CD4-positive, alpha-beta memory T cell (primary cell): ENCODE measurements around the gene NSD1. TPM values are rescaled to one million over a fixed set of nuclear protein-coding genes. Genes with fewer than 3 reads are reported as not detected.
"Not testable (repeated sequence)": the region's sequence is repeated elsewhere in the genome, so short reads cannot be mapped to it uniquely, and the experiment has no call there.

Source experiments
- CTCF ChIA-PET: fragments of 350-600 bp; sonication (Branson Sonifier 250); formaldehyde crosslinking; loops from one replicate; lab custom pipeline; 2021; ENCODE audit warnings: inconsistent platforms; ENCODE audit not compliant: partially characterized antibody; lab: Charles Lee
- POLR2A ChIA-PET: fragments of 350-600 bp; sonication (Branson Sonifier 250); formaldehyde crosslinking; loops from one replicate; lab custom pipeline; 2021; ENCODE audit not compliant: partially characterized antibody; lab: Charles Lee
- DNase-seq, 5 donors: peaks; one replicate each; pipeline versions ENCODE4 v3.0.0 to v3.0.0-alpha.2; 2020 to 2022; ENCODE audit warnings: mixed read lengths in 1 of 5
- H3K27ac ChIP-seq: one replicate; pipeline ENCODE4 v1.7.0; 2013; ENCODE audit warnings: low read depth, low read length
- H3K27me3 ChIP-seq: 2 replicates; pipeline ENCODE4 v1.7.0; 2013; ENCODE audit warnings: mild to moderate bottlenecking, low read length, moderate library complexity; ENCODE audit not compliant: insufficient read depth
- H3K36me3 ChIP-seq: 2 replicates; pipeline ENCODE4 v1.7.0; 2013; ENCODE audit warnings: mild to moderate bottlenecking, low read length, moderate library complexity; ENCODE audit not compliant: insufficient read depth
- H3K4me1 ChIP-seq: 2 replicates; pipeline ENCODE4 v1.7.0; 2013; ENCODE audit warnings: mild to moderate bottlenecking, low read length, moderate library complexity; ENCODE audit not compliant: insufficient read depth
- H3K4me3 ChIP-seq, 2 donors: one replicate each; pipeline ENCODE4 v1.7.0; 2013; ENCODE audit warnings: low read length in 2 of 2, mild to moderate bottlenecking in 1 of 2
- H3K9me3 ChIP-seq, 2 donors: one replicate each; pipeline ENCODE4 v1.7.0; 2013; ENCODE audit warnings: low read length in 2 of 2, control low read depth in 1 of 2; ENCODE audit not compliant: control insufficient read depth in 1 of 2
- H3K27ac Mint-ChIP-seq, 7 donors: one replicate each; pipeline ENCODE4 v1.8.0; 2020 to 2021; ENCODE audit warnings: mixed read lengths in 7 of 7, mild to moderate bottlenecking in 6 of 7, inconsistent platforms in 3 of 7, moderate library complexity in 3 of 7
- H3K27me3 Mint-ChIP-seq, 2 donors: one replicate each; pipeline ENCODE4 v1.8.0; 2020 to 2021; ENCODE audit warnings: mixed read lengths in 2 of 2
- H3K36me3 Mint-ChIP-seq, 2 donors: one replicate each; pipeline ENCODE4 v1.8.0; 2020 to 2021; ENCODE audit warnings: mixed read lengths in 2 of 2, inconsistent platforms in 1 of 2, mild to moderate bottlenecking in 1 of 2
- H3K4me1 Mint-ChIP-seq, 4 donors: one replicate each; pipeline ENCODE4 v1.8.0; 2020 to 2021; ENCODE audit warnings: mixed read lengths in 4 of 4, mild to moderate bottlenecking in 1 of 4
- H3K4me3 Mint-ChIP-seq, 8 donors: one replicate each; pipeline ENCODE4 v1.8.0; 2020 to 2021; ENCODE audit warnings: mixed read lengths in 8 of 8, mild to moderate bottlenecking in 7 of 8, moderate library complexity in 6 of 8, inconsistent platforms in 3 of 8
- H3K9me3 Mint-ChIP-seq, 8 donors: one replicate each; pipeline ENCODE4 v1.8.0; 2020 to 2021; ENCODE audit warnings: mixed read lengths in 8 of 8, mild to moderate bottlenecking in 5 of 8, inconsistent platforms in 3 of 8, moderate library complexity in 1 of 8
- intact Hi-C: fragments of 100-400 bp; cut with micrococcal nuclease; formaldehyde crosslinking; loops from one replicate; pipeline ENCODE4 v1.15.1; 2023
- polyA plus RNA-seq, 2 donors: library from polyadenylated mRNA; unstranded; fragments of 300-500 nt; fragmentation: Illumina TruSeq; gene quantifications; one replicate each; pipeline ENCODE4 v1.2.3, GENCODE V29; 2021
- total RNA-seq, 2 experiments: library from RNA; stranded (reverse); gene quantifications; one replicate each; pipeline ENCODE4 v1.2.3, GENCODE V29; 2021

NSD1 gene
- total and polyA plus RNA-seq, 4 experiments from 2014 or later = 14.3 to 122 (median 90.0) TPM

- H3K4me1 Mint-ChIP-seq = peaks cover 39 to 65% (median 51%) of the 10 kb centered on the region in 4 donors
- Histone ChIP-seq H3K27me3 (no peaks in the 10 kb centered on the region), H3K4me1 (peaks cover 67% of the 10 kb centered on the region), H3K27ac (no peak overlapping the region), H3K4me3 (no peak overlapping the region), H3K9me3 (no peaks in the 10 kb centered on the region), H3K36me3 (peaks cover 9% of the 10 kb centered on the region)
- H3K9me3 Mint-ChIP-seq = no peaks in the 10 kb centered on the region
- peak overlapping the region in 5 of 7 donors; percentile 2 to 53 (median 20) for H3K27ac Mint-ChIP-seq
- H3K36me3 Mint-ChIP-seq = peaks cover 35 to 65% of the 10 kb centered on the region in 2 donors
- intact Hi-C loops = no loop called here
- no peaks in the 10 kb centered on the region for H3K27me3 Mint-ChIP-seq
- no peak for DNase-seq
- peak overlapping the region in 4 of 8 donors; percentile 2 to 39 (median 35) for H3K4me3 Mint-ChIP-seq
- CTCF ChIA-PET = interaction anchor here (0.6 to 1.9 kb wide), 5 partner anchors 26 to 181 kb away, joined by 3 to 6 read pairs (median 4); no protein-coding TSS in a partner anchor
- POLR2A ChIA-PET = no interaction called here
Observed at GRCh38 chr5:177140312-177140711, 6.7 kb downstream of the NSD1 start.

DNA sequence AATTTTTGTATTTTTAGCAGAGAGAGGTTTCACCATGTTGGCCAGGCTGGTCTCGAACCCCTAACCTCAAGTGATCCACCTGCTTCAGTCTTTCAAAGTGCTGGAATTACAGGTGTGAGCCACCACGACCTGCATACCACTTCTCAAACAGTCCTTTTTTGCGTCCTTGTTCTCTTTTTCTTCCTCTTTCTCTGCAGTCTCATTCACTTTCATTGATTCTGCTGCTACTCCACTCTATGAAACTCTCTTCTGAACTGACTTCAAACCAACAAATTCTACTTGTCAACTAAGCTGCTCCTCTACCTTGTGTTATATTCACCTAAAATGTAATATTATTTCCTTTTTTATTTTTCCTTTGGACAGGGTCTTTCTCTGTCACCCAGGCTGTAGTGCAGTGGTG, 7.9 kb downstream of the NSD1 start:
- H3K27ac ChIP-seq = no peak overlapping the region
- Mint-ChIP-seq H3K27me3 (no peaks in the 10 kb centered on the region), H3K27ac (peak overlapping the region in 5 of 7 donors; percentile 29 to 80 (median 48)), H3K4me1 (peaks cover 33 to 55% (median 41%) of the 10 kb centered on the region in 4 donors), H3K36me3 (peaks cover 31 to 55% of the 10 kb centered on the region in 2 donors), H3K9me3 (no peaks in the 10 kb centered on the region), H3K4me3 (peak overlapping the region in 4 of 8 donors; percentile 21 to 69 (median 34))
- H3K4me3 ChIP-seq = no peak overlapping the region
- ChIA-PET POLR2A (no interaction called here), CTCF (interaction anchor here (1.1 to 1.9 kb wide), 3 partner anchors 31 to 70 kb away, joined by 3 to 6 read pairs (median 5); no protein-coding TSS in a partner anchor)
- peaks cover 9% of the 10 kb centered on the region for H3K36me3 ChIP-seq
- no peaks in the 10 kb centered on the region for H3K9me3 ChIP-seq
- intact Hi-C loops = no loop called here
- H3K4me1 ChIP-seq = peaks cover 55% of the 10 kb centered on the region
- no peak for DNase-seq
- H3K27me3 ChIP-seq = no peaks in the 10 kb centered on the region

DNA sequence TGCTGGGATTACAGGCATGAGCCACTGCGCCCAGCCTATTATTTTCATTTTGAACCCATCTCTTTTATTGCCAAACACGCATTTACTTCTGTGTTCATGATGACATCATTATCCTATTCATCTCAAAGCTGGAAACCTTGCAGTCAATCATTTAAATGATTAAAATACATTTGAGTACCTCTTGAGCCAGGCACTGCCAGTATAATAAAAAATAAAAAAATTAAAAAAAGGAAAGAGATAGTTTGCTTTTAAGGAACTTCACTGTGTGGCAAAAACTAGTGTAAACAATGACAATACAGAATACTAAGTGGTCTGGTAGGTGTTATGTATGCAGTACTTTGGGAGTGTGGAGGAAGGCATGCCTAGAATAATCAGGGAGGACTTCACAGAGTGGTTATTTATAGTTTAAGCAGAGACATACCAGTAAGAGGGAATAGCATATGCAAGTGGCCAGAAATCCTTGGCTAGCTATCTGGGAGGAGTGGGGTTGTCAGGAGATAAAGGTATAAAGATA, 8.6 kb downstream of the NSD1 start:
- H3K27ac ChIP-seq = no peak overlapping the region
- Mint-ChIP-seq H3K4me3 (no peak overlapping the region), H3K27me3 (no peaks in the 10 kb centered on the region), H3K27ac (peak overlapping the region in 4 of 7 donors; percentile 25 to 74 (median 43)), H3K4me1 (peaks cover 30 to 48% (median 36%) of the 10 kb centered on the region in 4 donors), H3K9me3 (no peaks in the 10 kb centered on the region), H3K36me3 (peaks cover 28 to 53% of the 10 kb centered on the region in 2 donors)
- H3K36me3 ChIP-seq = peaks cover 8% of the 10 kb centered on the region
- no peak for DNase-seq
- no peak overlapping the region for H3K4me3 ChIP-seq
- H3K27me3 ChIP-seq = no peaks in the 10 kb centered on the region
- POLR2A ChIA-PET = no interaction called here
- no peaks in the 10 kb centered on the region for H3K9me3 ChIP-seq
- H3K4me1 ChIP-seq = peaks cover 49% of the 10 kb centered on the region
- intact Hi-C loops = no loop called here
- CTCF ChIA-PET = no interaction called here

- Histone ChIP-seq H3K4me3 (no peak overlapping the region), H3K27me3 (no peaks in the 10 kb centered on the region), H3K4me1 (peaks cover 42% of the 10 kb centered on the region), H3K36me3 (peaks cover 4% of the 10 kb centered on the region), H3K9me3 (no peaks in the 10 kb centered on the region), H3K27ac (no peak overlapping the region)
- H3K9me3 Mint-ChIP-seq = no peaks in the 10 kb centered on the region
- peaks cover 29 to 42% (median 34%) of the 10 kb centered on the region in 4 donors for H3K4me1 Mint-ChIP-seq
- H3K4me3 Mint-ChIP-seq = peak overlapping the region in 1 of 8 donors; percentile 22
- H3K27ac Mint-ChIP-seq = peak overlapping the region in 4 of 7 donors; percentile 2 to 28 (median 24)
- H3K36me3 Mint-ChIP-seq = peaks cover 31 to 57% of the 10 kb centered on the region in 2 donors
- DNase-seq = no peak
- ChIA-PET CTCF (no interaction called here), POLR2A (no interaction called here)
- intact Hi-C loops = no loop called here
- H3K27me3 Mint-ChIP-seq = no peaks in the 10 kb centered on the region
Observed at GRCh38 chr5:177142778-177143177, 9.2 kb downstream of the NSD1 start.

DNA sequence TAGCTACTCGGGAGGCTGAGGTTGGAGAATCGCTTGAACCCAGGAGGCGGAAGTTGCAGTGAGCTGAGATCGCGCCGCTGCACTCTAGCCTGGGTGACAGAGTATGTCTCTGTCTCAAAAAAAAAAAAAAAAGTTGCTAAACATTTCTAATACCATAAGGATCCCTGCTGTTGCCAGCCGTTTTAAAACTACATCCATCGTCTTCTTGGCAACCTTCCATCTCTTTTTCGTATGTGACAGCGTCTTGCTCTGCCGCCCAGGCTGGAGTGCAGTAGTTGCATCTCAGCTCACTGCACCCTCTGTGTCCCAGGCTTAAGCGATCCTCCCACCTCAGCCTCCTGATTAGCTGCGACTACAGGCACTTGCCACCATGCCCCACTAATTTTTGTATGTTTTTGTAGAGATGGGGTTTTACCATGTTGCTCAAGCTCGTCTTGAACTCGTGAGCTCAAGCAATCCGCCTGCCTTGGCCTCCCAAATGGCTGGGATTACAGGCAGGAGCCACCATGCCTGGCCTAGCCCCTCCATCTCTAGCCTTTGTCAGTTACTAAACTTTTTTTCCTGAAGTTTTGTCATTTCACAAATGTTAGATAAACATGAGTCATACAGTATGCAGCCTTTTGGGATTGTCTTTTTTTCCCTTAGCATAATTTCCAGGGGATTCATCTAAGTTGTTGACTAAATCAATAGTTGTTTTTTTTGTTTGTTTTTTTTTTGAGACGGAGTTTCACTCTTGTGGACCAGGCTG, 13.5 kb downstream of the NSD1 start:
- H3K36me3 Mint-ChIP-seq = peaks cover 13 to 50% of the 10 kb centered on the region in 2 donors
- intact Hi-C loops = no loop called here
- no peaks in the 10 kb centered on the region for H3K9me3 Mint-ChIP-seq
- ChIA-PET POLR2A (no interaction called here), CTCF (no interaction called here)
- Histone ChIP-seq H3K36me3 (peaks cover 4% of the 10 kb centered on the region), H3K27me3 (no peaks in the 10 kb centered on the region), H3K9me3 (no peaks in the 10 kb centered on the region), H3K4me1 (peaks cover 9% of the 10 kb centered on the region), H3K4me3 (no peak overlapping the region), H3K27ac (no peak overlapping the region)
- peak overlapping the region in 2 of 7 donors; percentile 9 to 80 for H3K27ac Mint-ChIP-seq
- DNase-seq = no peak
- no peaks in the 10 kb centered on the region for H3K27me3 Mint-ChIP-seq
- peaks cover 10 to 15% (median 13%) of the 10 kb centered on the region in 4 donors for H3K4me1 Mint-ChIP-seq
- no peak overlapping the region for H3K4me3 Mint-ChIP-seq

GRCh38 chr5:177150061-177150460, 16.5 kb downstream of the NSD1 start:
- H3K36me3 ChIP-seq, H3K4me3 ChIP-seq, H3K27ac ChIP-seq, H3K4me3 Mint-ChIP-seq, H3K27me3 ChIP-seq, H3K9me3 ChIP-seq, H3K9me3 Mint-ChIP-seq, CTCF ChIA-PET, H3K27ac Mint-ChIP-seq, intact Hi-C loops, POLR2A ChIA-PET, DNase-seq, H3K27me3 Mint-ChIP-seq, H3K4me1 ChIP-seq: not testable (repeated sequence)
- Mint-ChIP-seq H3K4me1 (peaks cover 7 to 10% (median 10%) of the 10 kb centered on the region in 4 donors), H3K36me3 (peaks cover 11 to 35% of the 10 kb centered on the region in 2 donors)

GRCh38 chr5:177154003-177154643, 20.6 kb downstream of the NSD1 start:
- no peak overlapping the region for H3K4me3 Mint-ChIP-seq
- intact Hi-C loops = no loop called here
- Histone ChIP-seq H3K4me1 (peaks cover 6% of the 10 kb centered on the region), H3K36me3 (no peaks in the 10 kb centered on the region), H3K27me3 (no peaks in the 10 kb centered on the region), H3K4me3 (no peak overlapping the region), H3K27ac (no peak overlapping the region), H3K9me3 (no peaks in the 10 kb centered on the region)
- DNase-seq = no peak
- peaks cover 8 to 25% of the 10 kb centered on the region in 2 donors for H3K36me3 Mint-ChIP-seq
- peaks cover 12 to 19% (median 14%) of the 10 kb centered on the region in 4 donors for H3K4me1 Mint-ChIP-seq
- H3K9me3 Mint-ChIP-seq = no peaks in the 10 kb centered on the region
- CTCF ChIA-PET = interaction anchor here (1.1 to 2.2 kb wide), 5 partner anchors 12 to 67 kb away, joined by 3 to 8 read pairs (median 4); partner anchors contain the start of gene FGFR4
- H3K27me3 Mint-ChIP-seq = no peaks in the 10 kb centered on the region
- peak overlapping the region in 3 of 7 donors; percentile 19 to 46 (median 38) for H3K27ac Mint-ChIP-seq
- POLR2A ChIA-PET = interaction anchor here (0.6 to 2.2 kb wide), 5 partner anchors 21 to 302 kb away, joined by 3 to 9 read pairs (median 3); partner anchors contain the start of gene NSD1
